Activated naive CD4-positive, alpha-beta T cell treated with anti-CD3 and anti-CD28 coated beads, Interleukin-2, amount 50 U/mL, for 24 hours (primary cell): ENCODE results near the gene TRPC4.

Experiments used
- H3K27ac Mint-ChIP-seq: one replicate; pipeline ENCODE4 v1.8.0; 2021; ENCODE audit warnings: mild to moderate bottlenecking, mixed read lengths
- H3K27me3 Mint-ChIP-seq: one replicate; pipeline ENCODE4 v1.8.0; 2021; ENCODE audit warnings: mixed read lengths
- H3K36me3 Mint-ChIP-seq: one replicate; pipeline ENCODE4 v1.8.0; 2021; ENCODE audit warnings: mixed read lengths
- H3K4me1 Mint-ChIP-seq: one replicate; pipeline ENCODE4 v1.8.0; 2021; ENCODE audit warnings: mixed read lengths
- H3K4me3 Mint-ChIP-seq: one replicate; pipeline ENCODE4 v1.8.0; 2021; ENCODE audit warnings: mild to moderate bottlenecking, mixed read lengths
- H3K9me3 Mint-ChIP-seq: one replicate; pipeline ENCODE4 v1.8.0; 2021; ENCODE audit warnings: mixed read lengths

Gene TRPC4

DNA sequence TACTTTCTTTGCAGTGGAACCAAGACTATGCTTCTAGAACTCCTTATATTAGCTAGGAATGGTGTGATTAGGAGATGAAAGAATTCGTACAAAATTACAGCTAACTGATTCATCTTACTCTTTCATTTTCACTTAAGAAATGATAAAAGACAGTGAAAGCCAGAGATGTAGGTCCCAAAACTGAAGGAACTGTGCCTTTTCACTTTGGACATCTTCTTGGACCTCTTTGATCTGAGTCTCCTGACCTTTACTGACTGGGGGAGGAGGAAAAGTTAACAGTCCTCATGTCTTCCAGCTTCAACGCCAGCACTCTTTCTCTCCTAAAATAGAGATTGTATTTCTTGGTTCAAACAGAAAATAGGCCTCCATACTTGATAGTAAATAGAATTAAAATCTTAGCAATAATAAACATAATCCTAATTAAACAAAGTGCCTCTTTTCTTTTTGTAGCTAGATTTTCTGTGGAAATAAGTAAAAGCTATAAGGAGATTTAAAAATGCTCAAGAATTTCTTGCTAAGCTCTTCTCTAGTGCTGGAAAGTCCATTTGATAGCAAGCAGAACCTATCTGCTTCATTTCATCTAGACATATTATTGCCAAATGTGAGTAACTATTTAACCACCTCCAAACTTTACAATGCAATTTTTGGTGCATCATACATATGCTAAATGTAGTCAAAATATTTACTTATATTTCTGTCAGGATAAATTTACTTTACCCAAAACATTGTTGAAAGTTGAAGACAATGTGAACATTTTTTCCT is 161.7 kb downstream of the TRPC4 start:
- Mint-ChIP-seq H3K27ac (no peak overlapping the region), H3K27me3 (no peaks in the 10 kb centered on the region), H3K9me3 (no peaks in the 10 kb centered on the region), H3K4me3 (no peak overlapping the region), H3K36me3 (no peaks in the 10 kb centered on the region), H3K4me1 (no peaks in the 10 kb centered on the region)

- no peaks in the 10 kb centered on the region for H3K4me1 Mint-ChIP-seq
- H3K4me3 Mint-ChIP-seq, result no peak overlapping the region
- H3K27me3 Mint-ChIP-seq, result no peaks in the 10 kb centered on the region
- H3K36me3 Mint-ChIP-seq, result no peaks in the 10 kb centered on the region
- no peaks in the 10 kb centered on the region for H3K9me3 Mint-ChIP-seq
- H3K27ac Mint-ChIP-seq, result no peak overlapping the region
Observed at GRCh38 chr13:37706041-37706440, 163.5 kb downstream of the TRPC4 start.

- H3K4me3 Mint-ChIP-seq, result no peak overlapping the region
- no peaks in the 10 kb centered on the region for H3K27me3 Mint-ChIP-seq
- H3K27ac Mint-ChIP-seq, result no peak overlapping the region
- no peaks in the 10 kb centered on the region for H3K9me3 Mint-ChIP-seq
- no peaks in the 10 kb centered on the region for H3K36me3 Mint-ChIP-seq
- H3K4me1 Mint-ChIP-seq, result no peaks in the 10 kb centered on the region
Observed at GRCh38 chr13:37701972-37702371, 167.6 kb downstream of the TRPC4 start.

DNA sequence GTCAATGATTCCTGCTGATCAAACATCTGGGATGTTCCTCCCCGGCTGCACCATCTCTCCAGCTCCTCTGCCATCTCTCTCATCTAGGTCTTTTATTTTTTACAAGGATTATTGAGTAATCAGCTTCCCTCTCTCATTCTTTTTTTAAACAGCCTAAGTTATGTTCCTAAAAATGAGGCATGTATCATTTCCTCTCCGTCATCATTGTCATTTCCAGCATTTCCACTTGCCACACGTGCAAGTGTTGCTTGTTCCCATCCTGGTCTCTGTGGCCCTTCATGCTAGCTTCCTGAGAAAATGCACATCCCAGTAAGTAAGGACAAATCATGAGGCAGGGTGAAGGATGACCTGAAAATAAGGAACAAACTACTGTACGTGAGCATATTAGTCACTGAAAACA is 168.3 kb downstream of the TRPC4 start:
- H3K9me3 Mint-ChIP-seq, result no peaks in the 10 kb centered on the region
- no peaks in the 10 kb centered on the region for H3K36me3 Mint-ChIP-seq
- H3K27me3 Mint-ChIP-seq, result no peaks in the 10 kb centered on the region
- H3K27ac Mint-ChIP-seq, result no peak overlapping the region
- H3K4me3 Mint-ChIP-seq, result no peak overlapping the region
- H3K4me1 Mint-ChIP-seq, result no peaks in the 10 kb centered on the region

DNA sequence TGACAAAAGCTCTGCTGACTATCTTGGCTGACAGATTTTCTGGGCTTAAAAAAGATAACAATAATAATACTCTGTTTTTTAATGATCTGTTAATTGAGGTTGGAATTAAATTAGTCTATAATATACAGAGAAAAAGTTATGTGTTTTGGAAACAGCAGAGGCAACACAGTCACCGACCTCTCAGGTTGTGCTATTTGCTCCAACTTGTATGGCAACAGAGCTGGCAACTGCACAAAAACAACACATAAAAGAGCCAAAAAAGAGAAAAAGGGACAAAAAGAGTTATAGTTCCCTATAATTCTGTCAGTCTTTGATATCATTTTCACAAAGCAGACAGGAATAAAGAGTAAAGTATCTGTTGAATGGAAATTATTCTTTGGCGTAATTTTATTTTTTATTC is 168.7 kb downstream of the TRPC4 start:
- H3K4me1 Mint-ChIP-seq, result no peaks in the 10 kb centered on the region
- no peak overlapping the region for H3K27ac Mint-ChIP-seq
- H3K4me3 Mint-ChIP-seq, result no peak overlapping the region
- H3K9me3 Mint-ChIP-seq, result peaks cover under 1% of the 10 kb centered on the region
- no peaks in the 10 kb centered on the region for H3K27me3 Mint-ChIP-seq
- no peaks in the 10 kb centered on the region for H3K36me3 Mint-ChIP-seq

DNA sequence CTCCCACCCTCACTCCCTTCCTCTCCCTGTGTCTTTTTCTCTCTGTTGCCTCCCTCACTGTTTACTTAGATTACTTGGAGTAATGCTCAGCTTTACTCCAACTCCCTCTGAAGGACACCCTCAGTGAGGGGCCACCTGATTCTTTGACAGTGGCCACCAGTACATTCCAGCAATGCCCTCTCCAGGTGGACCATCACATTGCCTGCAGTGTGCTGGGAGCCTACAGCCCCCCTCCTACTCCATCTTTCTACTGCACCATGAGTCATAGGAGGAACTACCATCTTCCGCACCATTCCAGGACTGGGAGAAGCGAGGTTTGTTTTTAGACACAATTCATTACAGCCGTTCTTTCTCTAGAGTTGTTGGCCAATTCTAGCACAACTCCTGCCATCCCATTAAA is 174.4 kb downstream of the TRPC4 start:
- no peak overlapping the region for H3K4me3 Mint-ChIP-seq
- no peaks in the 10 kb centered on the region for H3K27me3 Mint-ChIP-seq
- no peaks in the 10 kb centered on the region for H3K36me3 Mint-ChIP-seq
- H3K4me1 Mint-ChIP-seq, result no peaks in the 10 kb centered on the region
- peaks cover 7% of the 10 kb centered on the region for H3K9me3 Mint-ChIP-seq
- H3K27ac Mint-ChIP-seq, result no peak overlapping the region

- Mint-ChIP-seq H3K27ac (no peak overlapping the region), H3K4me1 (no peaks in the 10 kb centered on the region), H3K9me3 (peaks cover 2% of the 10 kb centered on the region)
Observed at GRCh38 chr13:37690361-37690760, 179.2 kb downstream of the TRPC4 start.

DNA sequence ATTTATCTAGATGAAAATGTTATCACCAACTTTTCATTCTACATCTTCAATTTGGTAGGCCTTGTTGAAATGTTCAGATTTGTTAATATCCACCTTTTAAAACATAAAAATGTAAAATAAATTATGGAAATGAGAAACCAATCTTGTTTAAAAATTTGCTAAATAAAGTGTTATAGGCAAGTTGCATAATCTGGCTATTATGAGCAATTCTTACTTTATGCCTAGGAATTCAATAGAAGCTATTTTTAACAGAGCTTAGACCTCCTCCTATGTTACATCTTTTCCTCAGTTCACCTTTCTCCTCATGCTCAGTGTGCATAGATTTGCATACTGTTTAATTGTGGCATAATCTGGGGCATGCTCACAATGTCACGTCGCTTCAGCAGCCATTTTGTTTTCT is 183.1 kb downstream of the TRPC4 start:
- H3K4me1 Mint-ChIP-seq, result no peaks in the 10 kb centered on the region
- H3K36me3 Mint-ChIP-seq, result no peaks in the 10 kb centered on the region
- H3K27me3 Mint-ChIP-seq, result no peaks in the 10 kb centered on the region
- no peak overlapping the region for H3K4me3 Mint-ChIP-seq
- no peak overlapping the region for H3K27ac Mint-ChIP-seq
- H3K9me3 Mint-ChIP-seq, result no peaks in the 10 kb centered on the region

More at GRCh38 chr13:37690361-37690760, 179.2 kb downstream of the TRPC4 start:
- Mint-ChIP-seq H3K4me3 (no peak overlapping the region), H3K27me3 (no peaks in the 10 kb centered on the region), H3K36me3 (no peaks in the 10 kb centered on the region)

- Mint-ChIP-seq H3K4me3 (no peak overlapping the region), H3K9me3 (no peaks in the 10 kb centered on the region), H3K27ac (no peak overlapping the region), H3K36me3 (no peaks in the 10 kb centered on the region), H3K4me1 (no peaks in the 10 kb centered on the region), H3K27me3 (no peaks in the 10 kb centered on the region)
Observed at GRCh38 chr13:37685206-37685605, 184.4 kb downstream of the TRPC4 start.

DNA sequence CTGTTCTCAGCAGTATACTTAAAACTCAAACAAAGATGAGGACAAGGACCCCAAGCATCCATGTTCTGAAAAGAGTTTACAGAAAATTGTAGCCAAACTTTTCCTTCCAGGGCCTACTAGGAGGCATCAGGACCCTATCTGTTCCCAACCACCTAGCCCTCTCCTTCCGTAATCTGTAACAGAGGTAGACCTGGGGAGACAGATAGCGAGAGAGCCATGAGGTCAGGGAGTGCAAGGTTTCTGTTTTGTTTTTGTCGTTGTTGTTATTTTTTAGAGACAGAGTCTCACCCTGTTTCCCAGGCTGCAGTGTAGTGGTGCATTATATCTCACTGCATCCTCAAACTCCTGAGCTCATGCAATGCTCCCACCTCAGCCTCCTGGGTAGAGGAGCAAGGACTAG is 187.1 kb downstream of the TRPC4 start:
- no peak overlapping the region for H3K27ac Mint-ChIP-seq
- no peaks in the 10 kb centered on the region for H3K27me3 Mint-ChIP-seq
- no peaks in the 10 kb centered on the region for H3K36me3 Mint-ChIP-seq
- H3K9me3 Mint-ChIP-seq, result no peaks in the 10 kb centered on the region
- no peak overlapping the region for H3K4me3 Mint-ChIP-seq
- no peaks in the 10 kb centered on the region for H3K4me1 Mint-ChIP-seq

GRCh38 chr13:37681281-37682032 is 188.1 kb downstream of the TRPC4 start:
- no peaks in the 10 kb centered on the region for H3K36me3 Mint-ChIP-seq
- H3K4me3 Mint-ChIP-seq, result no peak overlapping the region
- no peaks in the 10 kb centered on the region for H3K9me3 Mint-ChIP-seq

DNA sequence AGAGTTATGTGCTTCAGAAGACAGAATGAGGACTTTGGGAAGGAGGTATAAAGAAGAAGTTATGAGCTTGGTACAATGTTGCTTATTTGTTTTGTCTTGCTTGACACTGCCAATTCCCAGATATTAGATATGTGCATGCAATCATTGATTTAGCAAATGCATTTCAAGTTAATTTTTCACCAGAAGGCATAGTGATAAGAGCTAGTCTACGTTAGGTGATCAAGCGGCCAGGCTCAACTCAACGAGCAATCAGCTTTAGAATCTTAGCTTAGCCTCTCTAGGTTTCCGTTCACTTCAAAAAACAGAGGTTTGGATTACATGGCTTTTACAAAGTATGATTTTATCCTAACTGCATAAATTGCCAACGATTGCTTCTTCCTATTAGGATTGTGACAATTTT is 189.4 kb downstream of the TRPC4 start:
- no peak overlapping the region for H3K4me3 Mint-ChIP-seq
- H3K4me1 Mint-ChIP-seq, result no peaks in the 10 kb centered on the region
- H3K27ac Mint-ChIP-seq, result no peak overlapping the region
- no peaks in the 10 kb centered on the region for H3K36me3 Mint-ChIP-seq
- H3K27me3 Mint-ChIP-seq, result no peaks in the 10 kb centered on the region
- no peaks in the 10 kb centered on the region for H3K9me3 Mint-ChIP-seq

More at GRCh38 chr13:37681281-37682032, 188.1 kb downstream of the TRPC4 start:
- no peaks in the 10 kb centered on the region for H3K4me1 Mint-ChIP-seq
- no peaks in the 10 kb centered on the region for H3K27me3 Mint-ChIP-seq
- H3K27ac Mint-ChIP-seq, result no peak overlapping the region

DNA sequence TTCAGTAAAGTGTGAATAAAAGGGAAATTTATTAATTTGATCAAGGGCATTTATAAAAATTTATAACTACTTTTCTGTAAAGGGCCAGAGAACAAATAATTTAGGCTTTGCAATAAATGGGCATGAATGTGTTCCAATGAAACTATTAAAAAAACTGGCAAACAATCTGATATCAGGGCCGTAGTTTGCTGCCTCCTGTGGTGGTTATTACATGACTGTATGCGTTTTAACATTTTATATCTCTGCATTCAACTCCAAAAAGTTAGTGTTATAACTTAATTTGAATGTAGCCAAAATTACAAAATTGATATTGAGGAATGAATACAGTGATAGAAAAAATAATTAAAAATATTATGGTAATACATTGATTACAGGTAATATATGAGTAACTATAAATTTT is 190.5 kb downstream of the TRPC4 start:
- no peaks in the 10 kb centered on the region for H3K36me3 Mint-ChIP-seq
- H3K27ac Mint-ChIP-seq, result no peak overlapping the region
- no peak overlapping the region for H3K4me3 Mint-ChIP-seq
- H3K9me3 Mint-ChIP-seq, result no peaks in the 10 kb centered on the region
- no peaks in the 10 kb centered on the region for H3K4me1 Mint-ChIP-seq
- no peaks in the 10 kb centered on the region for H3K27me3 Mint-ChIP-seq

DNA sequence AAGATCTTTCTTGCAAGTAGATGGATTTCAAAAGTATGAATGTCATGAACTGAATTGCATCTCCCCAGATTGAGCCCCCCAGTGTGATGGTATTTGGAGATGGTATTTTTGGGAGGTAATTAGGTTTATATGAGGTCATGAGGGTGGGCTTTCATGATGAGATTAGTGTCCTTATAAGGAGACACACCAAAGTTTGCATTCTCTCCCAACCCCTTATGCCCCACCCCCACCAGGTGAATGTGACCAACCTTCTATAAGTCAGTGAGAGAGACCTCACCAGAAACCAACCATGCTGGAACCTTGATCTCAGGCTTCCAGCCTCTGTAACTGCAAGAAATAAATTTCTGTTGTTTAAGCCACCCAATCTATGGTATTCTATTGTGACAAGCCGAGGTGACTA is 199.7 kb downstream of the TRPC4 start:
- H3K27me3 Mint-ChIP-seq, result no peaks in the 10 kb centered on the region

DNA sequence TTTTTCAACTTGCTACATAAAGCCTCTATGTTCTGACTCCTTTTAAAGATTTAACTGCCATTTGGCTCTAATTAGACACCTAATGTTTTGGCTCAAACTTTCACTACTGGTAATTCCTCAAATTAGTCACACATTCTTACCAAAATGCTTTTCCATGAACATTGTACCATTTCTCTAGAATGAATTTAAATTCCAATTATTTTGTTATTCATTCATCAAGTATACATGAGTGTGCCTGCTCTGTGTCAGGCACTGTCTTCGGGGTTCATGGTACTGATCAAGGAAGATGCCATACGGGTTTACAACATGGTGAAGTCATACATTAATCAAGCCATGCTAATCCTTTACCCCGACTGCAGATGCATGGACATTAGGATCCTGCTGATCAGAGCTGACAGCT is 201.9 kb downstream of the TRPC4 start:
- Mint-ChIP-seq H3K9me3 (no peaks in the 10 kb centered on the region), H3K36me3 (no peaks in the 10 kb centered on the region), H3K4me3 (no peak overlapping the region), H3K27ac (no peak overlapping the region), H3K27me3 (no peaks in the 10 kb centered on the region), H3K4me1 (no peaks in the 10 kb centered on the region)

More for the DNA sequence above, 199.7 kb downstream of the TRPC4 start:
- no peaks in the 10 kb centered on the region for H3K9me3 Mint-ChIP-seq
- no peaks in the 10 kb centered on the region for H3K36me3 Mint-ChIP-seq
- H3K4me3 Mint-ChIP-seq, result no peak overlapping the region
- H3K4me1 Mint-ChIP-seq, result no peaks in the 10 kb centered on the region
- no peak overlapping the region for H3K27ac Mint-ChIP-seq

- H3K4me1 Mint-ChIP-seq, result no peaks in the 10 kb centered on the region
- no peaks in the 10 kb centered on the region for H3K27me3 Mint-ChIP-seq
- H3K36me3 Mint-ChIP-seq, result no peaks in the 10 kb centered on the region
- no peaks in the 10 kb centered on the region for H3K9me3 Mint-ChIP-seq
- no peak overlapping the region for H3K4me3 Mint-ChIP-seq
- no peak overlapping the region for H3K27ac Mint-ChIP-seq
Observed at GRCh38 chr13:37666036-37666435, 203.5 kb downstream of the TRPC4 start.
